Spleen (tissue), 7 donors: ENCODE measurements around the gene PRKG1.

Experiments
- CTCF ChIP-seq, 11 experiments: fragments of 200-600 bp in 7 of 11; fragments of 450-650 bp in 4 of 11; sonication (generic) in 4 of 11; IDR thresholded peaks in 8 of 11; conservative IDR thresholded peaks in 3 of 11; 1 replicate in 7 of 11; 2 replicates in 4 of 11; pipeline versions ENCODE4 v1.4.0 to v1.8.0; 2016 to 2021; ENCODE audit warnings: antibody characterized with exemption in 11 of 11, inconsistent platforms in 4 of 11, mild to moderate bottlenecking in 1 of 11
- POLR2A ChIP-seq, 3 donors: fragments of 450-650 bp; IDR thresholded peaks; one replicate each; pipeline ENCODE4 v1.5.1; 2017; ENCODE audit warnings: antibody characterized with exemption in 3 of 3, mild to moderate bottlenecking in 1 of 3
- POLR2AphosphoS5 ChIP-seq, 3 donors: sonication (generic); formaldehyde crosslinking; IDR thresholded peaks; one replicate each; pipeline ENCODE4 v1.5.1; 2017; ENCODE audit warnings: antibody characterized with exemption in 3 of 3
- donor health status: DM: no; HTN: no; CAD: no; lungs with moderate emphysema.
- donor health status: DM: no; HTN: no; CAD: no.
- donor health status: DM: no; HTN: no; CAD: no.

DNA sequence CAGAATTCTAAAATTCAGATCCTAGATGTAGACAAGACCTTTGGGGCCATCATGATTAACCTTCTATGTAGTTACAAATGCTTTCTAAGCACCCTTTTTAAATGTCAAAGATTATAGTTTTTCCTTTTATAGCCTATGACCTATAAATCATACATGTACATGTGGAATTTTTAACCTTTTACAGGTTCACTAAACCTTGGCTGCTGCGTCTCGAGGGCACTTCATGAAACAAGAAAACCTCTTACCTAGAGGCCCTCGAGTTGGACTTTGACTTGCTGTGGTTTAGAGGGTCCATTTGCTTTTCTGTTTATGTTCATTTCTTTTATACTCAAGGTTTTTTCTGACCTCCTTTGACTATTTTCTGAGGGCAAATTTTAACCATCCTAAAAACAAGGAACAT lies 323.0 kb downstream of the PRKG1 start:
- TF ChIP-seq CTCF (IDR thresholded peaks at IDR 0.05 in 8 of 11, conservative IDR thresholded peaks at IDR 0.05 in 3 of 11) (no peak), POLR2AphosphoS5 (IDR thresholded peaks at IDR 0.05) (no peak), POLR2A (IDR thresholded peaks at IDR 0.05) (no peak)
